Hematopoietic multipotent progenitor cell (in vitro differentiated cells): Measurements from ENCODE around the gene SLC38A10. TPM values are rescaled to one million over a fixed set of nuclear protein-coding genes. Genes with fewer than 3 reads are reported as not detected.
A peak's percentile ranks its signal among the peaks of the same experiment; 100 is the strongest.

Experiments used
- DNase-seq, 3 donors: peaks; one replicate each; pipeline ENCODE4 v3.0.0-alpha.2; 2011 to 2015; ENCODE audit warnings: low read depth in 2 of 3, low spot score in 2 of 3
- total RNA-seq: library from RNA; depleted of rRNA; stranded (reverse); fragments of >200 nt; gene quantifications from one replicate; pipeline ENCODE4 v1.2.3, GENCODE V29; 2012

The SLC38A10 gene
- total RNA-seq, 1 donor, result 91.8 TPM

GRCh38 chr17:81282141-81282540, 13.0 kb downstream of the SLC38A10 start:
- no peak for DNase-seq

- no peak for DNase-seq
Measured at GRCh38 chr17:81280571-81280970, 14.5 kb downstream of the SLC38A10 start.

GRCh38 chr17:81279278-81280275, 15.5 kb downstream of the SLC38A10 start:
- DNase-seq, result no peak

- no peak for DNase-seq
Measured at GRCh38 chr17:81278831-81279230, 16.3 kb downstream of the SLC38A10 start.

GRCh38 chr17:81277946-81278693, 17.0 kb downstream of the SLC38A10 start:
- DNase-seq, result no peak

- DNase-seq, result no peak
Measured at GRCh38 chr17:81277421-81277820, 17.7 kb downstream of the SLC38A10 start.

- no peak for DNase-seq
Measured at GRCh38 chr17:81276781-81277180, 18.3 kb downstream of the SLC38A10 start.

- DNase-seq, result no peak
Measured at GRCh38 chr17:81274471-81274855, 20.6 kb downstream of the SLC38A10 start.

GRCh38 chr17:81273698-81274470, 21.2 kb downstream of the SLC38A10 start:
- no peak for DNase-seq

GRCh38 chr17:81272616-81273015, 22.5 kb downstream of the SLC38A10 start:
- peak in 1 of 3 donors; percentile 23 for DNase-seq

- no peak for DNase-seq
Measured at GRCh38 chr17:81271226-81271625, 23.9 kb downstream of the SLC38A10 start.

GRCh38 chr17:81270279-81270678, 24.8 kb downstream of the SLC38A10 start:
- no peak for DNase-seq

- no peak for DNase-seq
Measured at GRCh38 chr17:81267390-81268067, 27.6 kb downstream of the SLC38A10 start.

- no peak for DNase-seq
Measured at GRCh38 chr17:81265576-81265975, 29.5 kb downstream of the SLC38A10 start.

- DNase-seq, result no peak
Measured at GRCh38 chr17:81264640-81265039, 30.5 kb downstream of the SLC38A10 start.

- DNase-seq, result no peak
Measured at GRCh38 chr17:81263371-81264181, 31.5 kb downstream of the SLC38A10 start.

GRCh38 chr17:81261582-81262336, 33.3 kb downstream of the SLC38A10 start:
- no peak for DNase-seq

- DNase-seq, result no peak
Measured at GRCh38 chr17:81261096-81261495, 34.0 kb downstream of the SLC38A10 start.

GRCh38 chr17:81260641-81261040, 34.5 kb downstream of the SLC38A10 start:
- no peak for DNase-seq
